HepG2 (cell line): ENCODE data around the gene ATP11A. TPM values are rescaled to one million over a fixed set of nuclear protein-coding genes. Genes with fewer than 3 reads are reported as not detected.

Source experiments
- ATF2 ChIP-seq: sonication (generic); formaldehyde crosslinking; IDR thresholded peaks from 2 replicates; pipeline ENCODE4 v1.4.0; 2020; ENCODE audit warnings: missing genetic modification reagents
- CREB1 ChIP-seq, 2 experiments: fragments of 450-650 bp in 1 of 2; IDR thresholded peaks; 2 replicates each; pipeline ENCODE4 v1.6.1; 2016 to 2017; ENCODE audit warnings: control low read depth in 1 of 2, mild to moderate bottlenecking in 1 of 2, missing compliant biosample characterization in 1 of 2, missing genetic modification characterization in 1 of 2
- CREB3 ChIP-seq: sonication (generic); formaldehyde crosslinking; IDR thresholded peaks from 2 replicates; pipeline ENCODE4 v1.5.0; 2020; ENCODE audit warnings: missing genetic modification reagents
- E2F5 ChIP-seq: sonication (generic); formaldehyde crosslinking; conservative IDR thresholded peaks from 2 replicates; pipeline ENCODE4 v1.4.0; 2020; ENCODE audit warnings: missing genetic modification reagents
- ELF3 ChIP-seq: IDR thresholded peaks from 2 replicates; pipeline ENCODE4 v1.6.1; 2016; ENCODE audit warnings: missing genetic modification reagents, missing compliant biosample characterization
- GMEB2 ChIP-seq: IDR thresholded peaks from 2 replicates; pipeline ENCODE4 v1.6.1; 2016; ENCODE audit warnings: missing biosample characterization, missing genetic modification reagents, low read depth
- HMGA1 ChIP-seq: sonication (generic); formaldehyde crosslinking; conservative IDR thresholded peaks from 2 replicates; pipeline ENCODE4 v1.4.0; 2020; ENCODE audit warnings: missing genetic modification reagents
- HOXA9 ChIP-seq: sonication (generic); formaldehyde crosslinking; IDR thresholded peaks from 2 replicates; pipeline ENCODE4 v1.8.1; 2022; ENCODE audit warnings: missing genetic modification reagents, mild to moderate bottlenecking, moderate library complexity, borderline replicate concordance
- NCOR1 ChIP-seq: fragments of 200-600 bp; sonication (generic); IDR thresholded peaks from 2 replicates; pipeline ENCODE4 v1.7.0; 2017; ENCODE audit warnings: antibody characterized with exemption, low read length, borderline replicate concordance
- NFE2 ChIP-seq: sonication (generic); formaldehyde crosslinking; IDR thresholded peaks from 2 replicates; pipeline ENCODE4 v1.4.0; 2020; ENCODE audit warnings: missing genetic modification reagents
- NR2C2 ChIP-seq: sonication (generic); formaldehyde crosslinking; IDR thresholded peaks from 2 replicates; pipeline ENCODE4 v1.4.0; 2020; ENCODE audit warnings: missing genetic modification reagents, mild to moderate bottlenecking, moderate library complexity, borderline replicate concordance
- ONECUT2 ChIP-seq: sonication (generic); formaldehyde crosslinking; IDR thresholded peaks from 2 replicates; pipeline ENCODE4 v1.4.0; 2020; ENCODE audit warnings: missing genetic modification reagents
- SALL1 ChIP-seq: sonication (generic); formaldehyde crosslinking; IDR thresholded peaks from 2 replicates; pipeline ENCODE4 v1.8.0; 2022; ENCODE audit warnings: mild to moderate bottlenecking, missing genetic modification reagents
- ZBTB3 ChIP-seq: sonication (generic); formaldehyde crosslinking; IDR thresholded peaks from 2 replicates; pipeline ENCODE4 v1.4.0; 2020; ENCODE audit warnings: low read depth, mild to moderate bottlenecking, moderate library complexity, missing genetic modification reagents, borderline replicate concordance
- ZKSCAN8 ChIP-seq: IDR thresholded peaks from 2 replicates; pipeline ENCODE4 v1.6.1; 2016; ENCODE audit warnings: borderline replicate concordance, missing genetic modification reagents, missing compliant biosample characterization
- ZNF205 ChIP-seq: IDR thresholded peaks from 2 replicates; pipeline ENCODE4 v1.6.1; 2018; ENCODE audit warnings: missing biosample characterization, missing genetic modification reagents
- ZNF431 ChIP-seq: sonication (generic); formaldehyde crosslinking; IDR thresholded peaks from 2 replicates; pipeline ENCODE4 v1.9.0; 2022; ENCODE audit warnings: missing genetic modification reagents, low read depth, mild to moderate bottlenecking, borderline replicate concordance
- ZNF501 ChIP-seq: sonication (generic); formaldehyde crosslinking; IDR thresholded peaks from 2 replicates; pipeline ENCODE4 v1.5.1; 2020; ENCODE audit warnings: mild to moderate bottlenecking, moderate library complexity, missing genetic modification reagents
- ZNF674 ChIP-seq: sonication (generic); formaldehyde crosslinking; IDR thresholded peaks from 2 replicates; pipeline ENCODE4 v1.5.0; 2020; ENCODE audit warnings: low read depth, mild to moderate bottlenecking, missing genetic modification reagents
- ZNF720 ChIP-seq: sonication (generic); formaldehyde crosslinking; IDR thresholded peaks from 2 replicates; pipeline ENCODE4 v1.4.0; 2020; ENCODE audit warnings: missing genetic modification reagents
- polyA plus RNA-seq, 8 experiments: library from polyadenylated mRNA; depleted of rRNA in 3 of 8; stranded (reverse) in 7 of 8; unstranded in 1 of 8; fragments of >200 nt; fragmentation: Illumina TruSeq in 4 of 8; extraction: Trizol in 4 of 8; gene quantifications; 2 replicates each; pipeline versions ENCODE4 v1.2.1 to v1.2.3, GENCODE V29; 2011 to 2016; ENCODE audit warnings: low read depth in 4 of 8, missing spikeins in 1 of 8, mixed read lengths in 1 of 8; ENCODE audit not compliant: insufficient read depth in 1 of 8
- total RNA-seq, 5 experiments: library from RNA; depleted of rRNA; stranded (reverse); fragments of >200 nt; fragmentation: Illumina TruSeq; extraction: Trizol; gene quantifications; 2 replicates each; pipeline ENCODE4 v1.2.3, GENCODE V29; 2016; ENCODE audit warnings: low read depth in 1 of 5
- TF ChIP-seq, protein P1 (sequence below): sonication (generic); formaldehyde crosslinking; conservative IDR thresholded peaks from 2 replicates; pipeline ENCODE4 v1.4.0; 2020; ENCODE audit warnings: missing genetic modification reagents

The ATP11A gene
- total and polyA plus RNA-seq, 2 of the 13 experiments (the other 11 are each of a cell fraction or from before 2014, with no cell fraction given): 18.4 to 20.1 TPM

- TF ChIP-seq NFE2 (CRISPR knock-in tag) (no peak), NCOR1 (peak; percentile 44; the same call in 1 of the 2 replicates), GMEB2 (no peak), ZNF720 (CRISPR knock-in tag) (no peak), ZBTB3 (CRISPR knock-in tag) (0 out of 2 replicates have a peak, but pooled peaks have one; percentile 80), ZNF674 (CRISPR knock-in tag) (peak; percentile 89; the same call in 1 of the 2 replicates), ZNF501 (CRISPR knock-in tag) (peak; percentile 84), CREB3 (CRISPR knock-in tag) (no peak), HOXA9 (0 out of 2 replicates have a peak, but pooled peaks have one; percentile 34), ATF2 (0 out of 2 replicates have a peak, but pooled peaks have one; percentile 13), ELF3 (peak; percentile 88), HMGA1 (CRISPR knock-in tag) (no peak), ZNF431 (no peak), SALL1 (CRISPR knock-in tag) (peak; percentile 67), E2F5 (CRISPR knock-in tag) (no peak), ONECUT2 (CRISPR knock-in tag) (no peak), NR2C2 (CRISPR knock-in tag) (peak; percentile 99), ZKSCAN8 (0 out of 2 replicates have a peak, but pooled peaks have one; percentile 9), ZNF205 (CRISPR knock-in tag) (no peak), CREB1 (IDR thresholded peaks at IDR 0.05) (no peak; the same call in 1 of the 2 replicates), CREB1 (CRISPR knock-in tag; IDR thresholded peaks at IDR 0.05) (no peak)
- TF ChIP-seq, protein P1, sequence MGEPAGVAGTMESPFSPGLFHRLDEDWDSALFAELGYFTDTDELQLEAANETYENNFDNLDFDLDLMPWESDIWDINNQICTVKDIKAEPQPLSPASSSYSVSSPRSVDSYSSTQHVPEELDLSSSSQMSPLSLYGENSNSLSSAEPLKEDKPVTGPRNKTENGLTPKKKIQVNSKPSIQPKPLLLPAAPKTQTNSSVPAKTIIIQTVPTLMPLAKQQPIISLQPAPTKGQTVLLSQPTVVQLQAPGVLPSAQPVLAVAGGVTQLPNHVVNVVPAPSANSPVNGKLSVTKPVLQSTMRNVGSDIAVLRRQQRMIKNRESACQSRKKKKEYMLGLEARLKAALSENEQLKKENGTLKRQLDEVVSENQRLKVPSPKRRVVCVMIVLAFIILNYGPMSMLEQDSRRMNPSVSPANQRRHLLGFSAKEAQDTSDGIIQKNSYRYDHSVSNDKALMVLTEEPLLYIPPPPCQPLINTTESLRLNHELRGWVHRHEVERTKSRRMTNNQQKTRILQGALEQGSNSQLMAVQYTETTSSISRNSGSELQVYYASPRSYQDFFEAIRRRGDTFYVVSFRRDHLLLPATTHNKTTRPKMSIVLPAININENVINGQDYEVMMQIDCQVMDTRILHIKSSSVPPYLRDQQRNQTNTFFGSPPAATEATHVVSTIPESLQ: no peak
Observed at GRCh38 chr13:112689303-112690245, at the start of gene ATP11A (continued).
